Subcutaneous abdominal adipose tissue (tissue), 5 donors: Measurements from ENCODE around the gene LRRC3C.

Experiments used
- H3K27ac ChIP-seq: one replicate; pipeline ENCODE4 v1.7.0; 2013; ENCODE audit warnings: low read depth, mild to moderate bottlenecking, inconsistent platforms, low read length, moderate library complexity
- H3K27me3 ChIP-seq, 5 donors: one replicate each; pipeline ENCODE4 v1.7.0; 2013; ENCODE audit warnings: low read length in 5 of 5, inconsistent platforms in 1 of 5; ENCODE audit not compliant: control insufficient read depth in 5 of 5, insufficient read depth in 4 of 5
- H3K36me3 ChIP-seq, 5 donors: one replicate each; pipeline ENCODE4 v1.7.0; 2013; ENCODE audit warnings: low read length in 5 of 5; ENCODE audit not compliant: control insufficient read depth in 5 of 5, insufficient read depth in 5 of 5
- H3K4me1 ChIP-seq, 5 donors: one replicate each; pipeline ENCODE4 v1.7.0; 2013; ENCODE audit warnings: low read length in 5 of 5, mild to moderate bottlenecking in 3 of 5, moderate library complexity in 1 of 5; ENCODE audit not compliant: control insufficient read depth in 5 of 5, insufficient read depth in 5 of 5
- H3K4me3 ChIP-seq, 5 donors: one replicate each; pipeline ENCODE4 v1.7.0; 2013; ENCODE audit warnings: low read length in 5 of 5, low read depth in 1 of 5
- H3K9ac ChIP-seq, 5 donors: one replicate each; pipeline ENCODE4 v1.7.0; 2013; ENCODE audit warnings: low read length in 5 of 5, mild to moderate bottlenecking in 4 of 5, moderate library complexity in 3 of 5
- H3K9me3 ChIP-seq, 5 donors: one replicate each; pipeline ENCODE4 v1.7.0; 2013; ENCODE audit warnings: low read length in 5 of 5; ENCODE audit not compliant: control insufficient read depth in 5 of 5
- donor health status: healthy.
- donor health status: healthy.
- donor health status: healthy.
- donor health status: healthy.
- donor health status: healthy.

Gene LRRC3C

GRCh38 chr17:39971076-39971603 is 43.6 kb downstream of the LRRC3C start:
- Histone ChIP-seq H3K27me3 (peaks cover 0 to 27% (median 9%) of the 10 kb centered on the region in 5 donors), H3K36me3 (no peaks in the 10 kb centered on the region), H3K9me3 (no peaks in the 10 kb centered on the region), H3K4me3 (no peak overlapping the region), H3K9ac (no peak overlapping the region), H3K4me1 (peaks cover 0 to 34% (median 3%) of the 10 kb centered on the region in 5 donors), H3K27ac (no peak overlapping the region)

DNA sequence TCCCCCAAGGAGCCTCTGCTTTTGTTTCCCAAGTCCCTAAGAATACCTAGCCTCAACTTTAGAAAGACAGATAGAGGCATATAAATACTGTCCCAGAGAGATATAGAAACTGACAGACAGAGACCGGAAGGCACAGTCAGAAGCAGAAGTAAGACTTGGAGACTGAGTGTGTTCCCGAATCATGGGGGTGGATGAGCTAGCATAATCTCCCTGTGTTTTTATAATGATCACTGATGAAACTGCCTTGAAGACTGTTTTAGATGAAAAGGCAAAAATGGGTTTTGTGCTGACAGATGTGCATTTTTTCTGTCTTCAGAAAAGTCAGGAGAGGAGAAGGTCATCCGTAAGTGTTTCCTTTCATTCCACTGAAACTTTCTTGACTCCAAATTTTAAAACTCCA is 44.7 kb downstream of the LRRC3C start:
- Histone ChIP-seq H3K27ac (no peak overlapping the region), H3K27me3 (peaks cover 0 to 22% (median 10%) of the 10 kb centered on the region in 5 donors)

GRCh38 chr17:39973496-39973895 is 46.0 kb downstream of the LRRC3C start:
- H3K27ac ChIP-seq, result no peak overlapping the region
- no peaks in the 10 kb centered on the region for H3K9me3 ChIP-seq
- H3K9ac ChIP-seq, result no peak overlapping the region
- H3K27me3 ChIP-seq, result peaks cover 0 to 22% (median 10%) of the 10 kb centered on the region in 5 donors
- peaks cover 0 to 19% (median 0%) of the 10 kb centered on the region in 5 donors for H3K4me1 ChIP-seq
- H3K4me3 ChIP-seq, result no peak overlapping the region
- H3K36me3 ChIP-seq, result no peaks in the 10 kb centered on the region

More for the DNA sequence above, 44.7 kb downstream of the LRRC3C start:
- no peaks in the 10 kb centered on the region for H3K9me3 ChIP-seq
- no peak overlapping the region for H3K4me3 ChIP-seq
- H3K36me3 ChIP-seq, result no peaks in the 10 kb centered on the region
- no peak overlapping the region for H3K9ac ChIP-seq
- peaks cover 0 to 23% (median 0%) of the 10 kb centered on the region in 5 donors for H3K4me1 ChIP-seq

- Histone ChIP-seq H3K36me3 (no peaks in the 10 kb centered on the region), H3K27ac (no peak overlapping the region), H3K9me3 (no peaks in the 10 kb centered on the region), H3K9ac (no peak overlapping the region), H3K4me3 (no peak overlapping the region), H3K27me3 (peaks cover 0 to 22% (median 7%) of the 10 kb centered on the region in 5 donors), H3K4me1 (peaks cover 0 to 14% (median under 1%) of the 10 kb centered on the region in 5 donors)
Measured at GRCh38 chr17:39974433-39974832, 46.9 kb downstream of the LRRC3C start.

GRCh38 chr17:39975801-39976200 is 48.3 kb downstream of the LRRC3C start:
- Histone ChIP-seq H3K27ac (no peak overlapping the region), H3K9me3 (no peaks in the 10 kb centered on the region), H3K27me3 (peaks cover 0 to 15% (median 6%) of the 10 kb centered on the region in 5 donors), H3K9ac (no peak overlapping the region), H3K4me1 (peaks cover 0 to 20% (median 8%) of the 10 kb centered on the region in 5 donors), H3K4me3 (no peak overlapping the region), H3K36me3 (no peaks in the 10 kb centered on the region)

GRCh38 chr17:39979016-39979670 is 51.6 kb downstream of the LRRC3C start:
- no peak overlapping the region for H3K9ac ChIP-seq
- H3K36me3 ChIP-seq, result peaks cover 0 to 4% (median 3%) of the 10 kb centered on the region in 5 donors
- peak overlapping the region in 2 of 5 donors; percentile 87 for H3K4me3 ChIP-seq
- H3K4me1 ChIP-seq, result peaks cover 3 to 35% (median 26%) of the 10 kb centered on the region in 5 donors
- no peaks in the 10 kb centered on the region for H3K9me3 ChIP-seq
- peaks cover 0 to 7% (median 4%) of the 10 kb centered on the region in 5 donors for H3K27me3 ChIP-seq
- H3K27ac ChIP-seq, result no peak overlapping the region

DNA sequence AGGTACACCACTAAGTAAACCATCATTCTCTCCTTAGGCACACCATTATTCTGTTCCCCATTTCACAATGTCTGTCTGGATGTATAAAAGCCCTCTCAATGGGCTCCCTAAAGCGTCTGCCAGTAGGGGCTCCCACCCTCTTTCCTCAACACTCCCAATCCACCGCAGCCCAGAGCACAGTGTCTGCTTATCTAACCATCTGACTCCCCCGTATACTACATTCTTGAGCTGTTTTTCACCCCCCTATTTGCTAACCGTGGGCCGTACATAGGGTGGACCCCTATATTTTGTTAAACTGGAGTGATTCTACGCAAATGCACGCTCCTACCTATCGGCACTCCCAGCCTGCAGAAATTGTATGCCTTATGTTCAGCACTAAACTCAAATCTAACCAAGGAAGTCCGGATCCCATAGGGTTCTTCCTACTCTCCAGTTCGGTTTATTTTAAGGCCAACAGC is 52.4 kb downstream of the LRRC3C start:
- peaks cover 3 to 35% (median 26%) of the 10 kb centered on the region in 5 donors for H3K4me1 ChIP-seq
- peaks cover 0 to 4% (median 0%) of the 10 kb centered on the region in 5 donors for H3K27me3 ChIP-seq
- peak overlapping the region; percentile 90 for H3K27ac ChIP-seq
- H3K4me3 ChIP-seq, result peak overlapping the region; percentile 71 to 98 (median 87)
- peak overlapping the region; percentile 40 to 77 (median 71) for H3K9ac ChIP-seq
- H3K36me3 ChIP-seq, result peaks cover 0 to 12% (median 11%) of the 10 kb centered on the region in 5 donors
- no peaks in the 10 kb centered on the region for H3K9me3 ChIP-seq

GRCh38 chr17:39980351-39981206 is 53.0 kb downstream of the LRRC3C start, which contains the start of gene PSMD3:
Gene PSMD3, plus strand, starts transcription at chr17:39980807. Its CDS starts 164 bp downstream, at chr17:39980971.
- H3K9me3 ChIP-seq, result no peaks in the 10 kb centered on the region
- H3K4me3 ChIP-seq, result peak within 1 kb of the TSS; percentile 92 to 98 (median 97)
- peaks cover 0 to 3% (median 0%) of the 10 kb centered on the region in 5 donors for H3K27me3 ChIP-seq
- H3K4me1 ChIP-seq, result peaks cover 3 to 35% (median 26%) of the 10 kb centered on the region in 5 donors
- peak within 1 kb of the TSS; percentile 64 to 100 (median 100) for H3K9ac ChIP-seq
- peak within 1 kb of the TSS; percentile 90 for H3K27ac ChIP-seq
- H3K36me3 ChIP-seq, result peaks cover 1 to 19% (median 17%) of the 10 kb centered on the region in 5 donors

GRCh38 chr17:39981207-39981741 is 53.7 kb downstream of the LRRC3C start:
- peak overlapping the region; percentile 90 for H3K27ac ChIP-seq
- H3K4me3 ChIP-seq, result peak overlapping the region; percentile 92 to 98 (median 97)
- H3K36me3 ChIP-seq, result peaks cover 5 to 26% (median 24%) of the 10 kb centered on the region in 5 donors
- peak overlapping the region; percentile 57 to 100 (median 100) for H3K9ac ChIP-seq
- peaks cover 0 to 2% (median 0%) of the 10 kb centered on the region in 5 donors for H3K27me3 ChIP-seq
- no peaks in the 10 kb centered on the region for H3K9me3 ChIP-seq
- H3K4me1 ChIP-seq, result peaks cover 3 to 35% (median 26%) of the 10 kb centered on the region in 5 donors
